OCI-LY1 (cell line): Measurements from ENCODE around the gene DEPP1.

ENCODE experiments used
- CTCF ChIP-seq: fragments of 200-600 bp; sonication (generic), shearing (Covaris generic); IDR thresholded peaks from 2 replicates; pipeline ENCODE4 v1.5.1; 2017; ENCODE audit warnings: mild to moderate bottlenecking, antibody characterized with exemption, low read length, moderate library complexity, mixed read lengths
- EZH2 ChIP-seq: fragments of 200-600 bp; sonication (generic), shearing (Covaris generic); IDR thresholded peaks from 2 replicates; pipeline ENCODE4 v1.8.0; 2017; ENCODE audit warnings: borderline replicate concordance, mixed run types, mild to moderate bottlenecking, antibody characterized with exemption, low read length, moderate library complexity, mixed read lengths

DNA sequence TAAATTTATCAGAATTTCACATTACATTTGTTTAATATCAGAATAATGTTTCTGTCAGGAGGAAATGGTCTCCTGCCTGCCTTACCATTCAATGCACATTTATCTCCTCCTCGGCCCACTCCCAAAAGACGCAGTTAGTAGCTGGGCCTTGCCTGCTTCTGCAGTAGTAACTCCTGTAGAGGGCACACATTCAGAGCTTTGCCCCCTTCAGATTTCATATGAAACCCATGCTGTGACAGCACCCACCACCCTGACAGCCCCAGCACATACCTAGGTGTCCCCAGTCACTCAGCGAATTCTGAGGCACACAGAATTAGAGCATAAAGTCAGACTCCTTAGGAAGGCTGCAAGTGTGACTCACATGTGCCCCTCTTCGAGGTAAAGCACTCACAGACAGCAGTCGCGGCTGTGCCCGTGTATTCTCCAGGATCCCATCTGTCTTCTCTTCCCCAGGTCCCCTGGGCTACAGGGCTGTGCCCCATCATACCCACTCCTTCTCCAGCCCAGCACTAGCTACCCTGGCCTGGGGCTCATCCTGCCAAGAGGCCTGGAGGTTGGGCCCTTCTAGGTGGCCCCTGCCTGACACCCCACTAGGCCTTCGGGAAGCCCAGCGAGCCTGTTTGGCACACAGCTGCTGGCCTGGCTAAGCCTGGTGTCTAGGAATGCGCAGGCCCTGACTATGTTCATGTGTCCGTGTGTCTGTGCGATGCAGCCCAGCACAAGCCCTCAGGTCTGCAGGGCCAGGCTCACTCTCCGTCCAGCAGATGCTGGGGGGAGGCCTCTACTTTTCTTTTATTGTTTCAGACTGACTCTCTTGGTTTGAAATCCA lies 4.7 kb upstream of the DEPP1 start:
- TF ChIP-seq CTCF (no peak), EZH2 (no peak)
